ENCODE results near the gene MACROD2. TPM values are rescaled to one million over a fixed set of nuclear protein-coding genes. Genes with fewer than 3 reads are reported as not detected.

MACROD2 gene
- total and polyA plus RNA-seq, 2 of the 4 experiments (the other 2 are of a cell fraction), result not detected

DNA sequence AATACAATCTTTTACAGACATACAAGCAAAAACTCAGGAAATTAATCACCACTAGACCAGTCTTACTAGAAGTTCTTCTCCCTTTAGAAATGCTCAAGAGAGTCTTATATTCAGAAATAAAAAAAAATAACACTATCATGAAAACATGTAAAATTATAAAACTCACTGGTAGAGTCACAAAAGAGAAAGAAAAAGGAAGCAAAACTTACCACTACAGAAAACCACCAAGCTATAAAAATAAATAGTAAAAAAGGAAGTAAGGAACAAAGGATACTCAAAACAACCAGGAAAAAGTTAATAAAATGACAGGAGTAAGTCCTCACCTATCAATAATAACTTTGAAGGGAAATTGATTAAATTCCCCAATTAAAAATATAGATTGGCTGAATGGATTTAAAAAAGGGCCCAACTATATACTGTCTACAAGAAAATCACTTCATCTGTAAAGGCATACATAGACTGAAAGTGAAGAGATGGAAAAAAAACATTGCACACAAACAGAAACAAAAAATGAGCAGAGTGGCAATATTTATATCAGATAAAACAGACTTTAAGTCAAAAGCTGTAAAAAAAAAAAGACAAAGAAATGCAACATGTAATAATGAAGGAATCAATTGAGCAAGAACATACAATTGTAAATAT is 2088.4 kb downstream of the MACROD2 start:
- Histone ChIP-seq H4K8ac (ENCODE audit: low read depth in 2 of 2, low read length in 2 of 2) (no peak overlapping the region), H3K4me3 (ENCODE audit: insufficient read depth, low read depth, low read length) (no peak overlapping the region), H2BK5ac (ENCODE audit: low read depth, low read length, poor library complexity, severe bottlenecking) (no peak overlapping the region), H2AFZ (replicated peaks; ENCODE audit: low read length, poor library complexity) (no peak overlapping the region), H4K20me1 (ENCODE audit: insufficient read depth, low read length) (no peaks in the 10 kb centered on the region), H3K27me3 (ENCODE audit: control insufficient read depth, insufficient read depth, low read length) (no peaks in the 10 kb centered on the region), H3K79me1 (ENCODE audit: low read depth in 1 of 2, low read length in 2 of 2) (no peaks in the 10 kb centered on the region), H3K36me3 (ENCODE audit: control insufficient read depth, insufficient read depth, low read length) (no peaks in the 10 kb centered on the region), H4K5ac (ENCODE audit: low read depth, low read length) (no peak overlapping the region), H3K9me1 (ENCODE audit: insufficient read depth, low read length) (no peaks in the 10 kb centered on the region), H3K9ac (ENCODE audit: low read depth, low read length) (no peak overlapping the region), H2AK9ac (replicated peaks; ENCODE audit: low read depth, low read length, poor library complexity) (no peak overlapping the region), H3K4ac (ENCODE audit: low read depth, low read length) (no peak overlapping the region), H3K4me1 (ENCODE audit: control insufficient read depth, insufficient read depth, low read length) (no peaks in the 10 kb centered on the region), H3K18ac (ENCODE audit: low read depth, low read length) (no peak overlapping the region), H3K27ac (ENCODE audit: insufficient read depth, low read length) (no peak overlapping the region), H3K4me2 (ENCODE audit: low read depth, low read length) (no peak overlapping the region), H2AK5ac (ENCODE audit: low read depth, low read length) (no peak overlapping the region), H3K14ac (replicated peaks; ENCODE audit: low read depth, low read length) (no peak overlapping the region), H4K91ac (ENCODE audit: insufficient read depth, low read depth, low read length) (no peak overlapping the region), H3K56ac (ENCODE audit: extremely low read depth, insufficient read depth, low read length) (no peak overlapping the region), H3K9me3 (ENCODE audit: control insufficient read depth, insufficient read depth, low read length) (peaks cover 9% of the 10 kb centered on the region), H2BK120ac (ENCODE audit: low read depth, low read length) (no peak overlapping the region), H2BK15ac (ENCODE audit: low read depth, low read length) (no peak overlapping the region), H2BK20ac (ENCODE audit: low read depth, low read length) (no peak overlapping the region), H3K23ac (ENCODE audit: low read depth, low read length) (no peak overlapping the region)
- no peak for TF ChIP-seq MAFK (IDR thresholded peaks at IDR 0.05; ENCODE audit: low read depth, low read length)
- TF ChIP-seq RAD21 (IDR thresholded peaks at IDR 0.05; ENCODE audit: low read length), result no peak
- TF ChIP-seq, protein P1, sequence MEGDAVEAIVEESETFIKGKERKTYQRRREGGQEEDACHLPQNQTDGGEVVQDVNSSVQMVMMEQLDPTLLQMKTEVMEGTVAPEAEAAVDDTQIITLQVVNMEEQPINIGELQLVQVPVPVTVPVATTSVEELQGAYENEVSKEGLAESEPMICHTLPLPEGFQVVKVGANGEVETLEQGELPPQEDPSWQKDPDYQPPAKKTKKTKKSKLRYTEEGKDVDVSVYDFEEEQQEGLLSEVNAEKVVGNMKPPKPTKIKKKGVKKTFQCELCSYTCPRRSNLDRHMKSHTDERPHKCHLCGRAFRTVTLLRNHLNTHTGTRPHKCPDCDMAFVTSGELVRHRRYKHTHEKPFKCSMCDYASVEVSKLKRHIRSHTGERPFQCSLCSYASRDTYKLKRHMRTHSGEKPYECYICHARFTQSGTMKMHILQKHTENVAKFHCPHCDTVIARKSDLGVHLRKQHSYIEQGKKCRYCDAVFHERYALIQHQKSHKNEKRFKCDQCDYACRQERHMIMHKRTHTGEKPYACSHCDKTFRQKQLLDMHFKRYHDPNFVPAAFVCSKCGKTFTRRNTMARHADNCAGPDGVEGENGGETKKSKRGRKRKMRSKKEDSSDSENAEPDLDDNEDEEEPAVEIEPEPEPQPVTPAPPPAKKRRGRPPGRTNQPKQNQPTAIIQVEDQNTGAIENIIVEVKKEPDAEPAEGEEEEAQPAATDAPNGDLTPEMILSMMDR (conservative IDR thresholded peaks at IDR 0.05; ENCODE audit: low read depth, low read length), result no peak
- TF ChIP-seq BHLHE40 (IDR thresholded peaks at IDR 0.05; ENCODE audit: low read depth, low read length), result no peak
- no peak for TF ChIP-seq NFE2L2 (IDR thresholded peaks at IDR 0.05; ENCODE audit: low read depth, low read length)
- TF ChIP-seq CHD1 (IDR thresholded peaks at IDR 0.05; ENCODE audit: low read depth, low read length), result no peak
- TF ChIP-seq FOS (IDR thresholded peaks at IDR 0.05; ENCODE audit: low read depth, low read length), result no peak
- no peak for TF ChIP-seq MAZ (IDR thresholded peaks at IDR 0.05; ENCODE audit: borderline replicate concordance, low read depth, low read length)
- no peak for TF ChIP-seq SMC3 (IDR thresholded peaks at IDR 0.05; ENCODE audit: low read depth, low read length)
- no peak for TF ChIP-seq RCOR1 (IDR thresholded peaks at IDR 0.05; ENCODE audit: insufficient replicate concordance, low read length)
- no peak for TF ChIP-seq RFX5 (IDR thresholded peaks at IDR 0.05; ENCODE audit: low read depth, low read length)
- TF ChIP-seq USF2 (IDR thresholded peaks at IDR 0.05; ENCODE audit: low read depth, low read length), result no peak
- no peak for TF ChIP-seq MXI1 (IDR thresholded peaks at IDR 0.05; ENCODE audit: borderline replicate concordance, low read depth, low read length)
- no peak for TF ChIP-seq POLR2A (IDR thresholded peaks at IDR 0.05; ENCODE audit: low read depth, low read length)
- no peak for TF ChIP-seq ELK1 (IDR thresholded peaks at IDR 0.05; ENCODE audit: borderline replicate concordance, low read depth, low read length)
- no peak for TF ChIP-seq CEBPB (IDR thresholded peaks at IDR 0.05; ENCODE audit: low read depth, low read length)
- CTCF ChIA-PET, result no interaction called here
- in situ Hi-C loops (cut with MboI; ENCODE audit: low sequenced_read_pairs), result no loop called here
- POLR2A ChIA-PET (ENCODE audit: unreplicated experiment), result no interaction called here
- intact Hi-C loops (cut with micrococcal nuclease), result no loop called here
- BruUV-seq (replicated peaks), result no TSS peak
- ATAC-seq (ENCODE audit: low read depth), result no peak
- dilution Hi-C loops (cut with HindIII; ENCODE audit: low sequenced_read_pairs, unreplicated experiment), result no loop called here
- DNase-seq, result no peak

Measured in IMR-90 (cell line).